GDM1 (cell line): Measurements from ENCODE around the gene SNCB.

Experiments
- DNase-seq: peaks from one replicate; lab custom pipeline; 2025; lab: John Stamatoyannopoulos, UW

The SNCB gene

GRCh38 chr5:176629853-176630680 is at the start of gene SNCB, which contains the start of gene EIF4E1B:
SNCB (minus strand) TSS chr5:176630534; CDS start chr5:176629654, 880 bp downstream.
EIF4E1B (plus strand) TSS chr5:176630675; CDS start chr5:176642788, 12,113 bp downstream.
- DNase-seq = no peak

GRCh38 chr5:176679365-176680225 is 49.3 kb upstream of the SNCB start:
- DNase-seq = no peak

GRCh38 chr5:176678584-176678983 is 48.2 kb upstream of the SNCB start:
- no peak for DNase-seq

GRCh38 chr5:176677209-176677939 is 47.0 kb upstream of the SNCB start:
- no peak for DNase-seq

GRCh38 chr5:176676361-176676824 is 46.1 kb upstream of the SNCB start:
- no peak for DNase-seq

GRCh38 chr5:176675676-176676360 is 45.5 kb upstream of the SNCB start:
- no peak for DNase-seq

- DNase-seq = no peak
Measured at GRCh38 chr5:176674799-176675198, 44.5 kb upstream of the SNCB start.

- no peak for DNase-seq
Measured at GRCh38 chr5:176673651-176674583, 43.6 kb upstream of the SNCB start.

- no peak for DNase-seq
Measured at GRCh38 chr5:176671890-176672747, 41.8 kb upstream of the SNCB start.

GRCh38 chr5:176671399-176671798 is 41.1 kb upstream of the SNCB start:
- no peak for DNase-seq

- DNase-seq = no peak
Measured at GRCh38 chr5:176670449-176670848, 40.1 kb upstream of the SNCB start.

- no peak for DNase-seq
Measured at GRCh38 chr5:176667637-176668036, 37.3 kb upstream of the SNCB start.

- DNase-seq = no peak
Measured at GRCh38 chr5:176665517-176665916, 35.2 kb upstream of the SNCB start.

GRCh38 chr5:176664886-176665285 is 34.6 kb upstream of the SNCB start:
- no peak for DNase-seq

- DNase-seq = no peak
Measured at GRCh38 chr5:176664479-176664878, 34.1 kb upstream of the SNCB start.

- no peak for DNase-seq
Measured at GRCh38 chr5:176663566-176663965, 33.2 kb upstream of the SNCB start.

GRCh38 chr5:176662371-176663333 is 32.3 kb upstream of the SNCB start:
- DNase-seq = no peak

GRCh38 chr5:176661676-176662075 is 31.3 kb upstream of the SNCB start:
- DNase-seq = no peak
